HepG2 (cell line): ENCODE data around the gene ENTPD2. TPM values are rescaled to one million over a fixed set of nuclear protein-coding genes. Genes with fewer than 3 reads are reported as not detected.
A peak's percentile ranks its signal among the peaks of the same experiment; 100 is the strongest.

Experiments used
- ATAC-seq: fragments of 200-7000 bp; cut with Tn5 transposase; 3 replicates; pipeline ENCODE4 v1.9.1; 2020; ENCODE audit warnings: mild to moderate bottlenecking, moderate library complexity
- BruUV-seq: library from RNA; stranded (reverse); fragments of 400-500 nt; replicated peaks from 2 replicates; lab custom pipeline; 2021; lab: Mats Ljungman, UMichigan
- CTCF ChIA-PET: fragments of 300-600 bp; formaldehyde crosslinking; extraction: SDS; loops from one replicate; lab custom pipeline; 2021; ENCODE audit warnings: low total read pairs, inconsistent platforms, low intra/inter-chr PET ratio; lab: Yijun Ruan, JAX
- POLR2A ChIA-PET: fragments of 350-600 bp; sonication (Branson Sonifier 250); formaldehyde crosslinking; loops from one replicate; lab custom pipeline; 2020; ENCODE audit warnings: antibody characterized with exemption, inconsistent platforms; lab: Yijun Ruan, JAX
- DNase-seq: peaks from one replicate; pipeline ENCODE4 v3.0.0-alpha.2; 2015; ENCODE audit warnings: low spot score
- FAIRE-seq: peaks from 3 replicates; lab custom pipeline; 2011; peaks lifted over from hg19 to GRCh38; lab: Jason Lieb, UNC
- H2AFZ ChIP-seq: one replicate; pipeline ENCODE4 v1.6.1; 2011; ENCODE audit warnings: low read length, inconsistent platforms
- H3K27ac ChIP-seq: fragments of 300-600 bp; 3 replicates; pipeline ENCODE4 v1.8.0; 2011; ENCODE audit warnings: mixed run types, mild to moderate bottlenecking, mixed read lengths, low read length, inconsistent platforms; ENCODE audit not compliant: insufficient read depth; ENCODE audit errors: extremely low read length
- H3K27me3 ChIP-seq, 2 experiments: fragments of 200-600 bp in 1 of 2; 2 replicates in 1 of 2; 3 replicates in 1 of 2; pipeline versions ENCODE4 v1.6.0 to v1.8.0; 2011; ENCODE audit warnings: low read length in 2 of 2, mild to moderate bottlenecking in 2 of 2, moderate library complexity in 2 of 2, inconsistent platforms in 1 of 2; ENCODE audit not compliant: insufficient read depth in 2 of 2, control insufficient read depth in 1 of 2
- H3K36me3 ChIP-seq, 2 experiments: fragments of 200-600 bp in 1 of 2; replicated peaks in 1 of 2; 2 replicates in 1 of 2; 3 replicates in 1 of 2; pipeline versions ENCODE4 v1.5.1 to v1.8.0; 2011; ENCODE audit warnings: low read length in 2 of 2, inconsistent platforms in 1 of 2; ENCODE audit not compliant: insufficient read depth in 2 of 2, control insufficient read depth in 1 of 2
- H3K4me1 ChIP-seq: 2 replicates; pipeline ENCODE4 v1.5.1; 2012; ENCODE audit warnings: low read length, inconsistent platforms; ENCODE audit not compliant: insufficient read depth
- H3K4me2 ChIP-seq: 2 replicates; pipeline ENCODE4 v1.6.0; 2011; ENCODE audit warnings: low read depth, low read length, inconsistent platforms
- H3K4me3 ChIP-seq, 3 experiments: fragments of 200-600 bp in 1 of 3; sonication (generic), shearing (Covaris generic) in 1 of 3; replicated peaks in 1 of 3; 2 replicates each; pipeline ENCODE4 v1.5.1; 2011 to 2016; ENCODE audit warnings: low read length in 3 of 3, inconsistent platforms in 2 of 3, low read depth in 2 of 3, mild to moderate bottlenecking in 2 of 3, control low read depth in 1 of 3, mixed read lengths in 1 of 3; ENCODE audit not compliant: insufficient read depth in 1 of 3
- H3K79me2 ChIP-seq: one replicate; pipeline ENCODE4 v1.6.1; 2011; ENCODE audit warnings: low read length, inconsistent platforms; ENCODE audit not compliant: insufficient read depth
- H3K9ac ChIP-seq: 2 replicates; pipeline ENCODE4 v1.6.0; 2011; ENCODE audit warnings: mild to moderate bottlenecking, low read depth, low read length, inconsistent platforms; ENCODE audit not compliant: insufficient read depth
- H3K9me3 ChIP-seq: 2 replicates; pipeline ENCODE4 v1.5.1; 2012; ENCODE audit warnings: mild to moderate bottlenecking, low read length
- H4K20me1 ChIP-seq: 2 replicates; pipeline ENCODE4 v1.6.0; 2011; ENCODE audit warnings: inconsistent platforms, mild to moderate bottlenecking, low read length, moderate library complexity; ENCODE audit not compliant: insufficient read depth
- NFYC ChIP-seq: IDR thresholded peaks from 2 replicates; pipeline ENCODE4 v1.6.1; 2016; ENCODE audit warnings: missing genetic modification reagents, missing compliant biosample characterization
- RBFOX2 ChIP-seq: fragments of 200-400 bp; formaldehyde crosslinking; IDR thresholded peaks from 2 replicates; pipeline ENCODE4 v1.6.1; 2017; ENCODE audit warnings: low read depth, mild to moderate bottlenecking, low read length
- RXRA ChIP-seq: sonication (generic); formaldehyde crosslinking; IDR thresholded peaks from 2 replicates; pipeline ENCODE4 v1.5.1; 2020; ENCODE audit warnings: missing genetic modification reagents
- ZNF784 ChIP-seq: sonication (generic); formaldehyde crosslinking; IDR thresholded peaks from 2 replicates; pipeline ENCODE4 v1.5.1; 2020; ENCODE audit warnings: missing genetic modification reagents, mild to moderate bottlenecking, borderline replicate concordance
- WGBS: methylation state at CpG from one replicate; pipeline ENCODE4 v1.1.6; 2017; ENCODE audit warnings: low lambda C conversion rate; 5-methylcytosine and 5-hydroxymethylcytosine counted together
- in situ Hi-C: cut with HindIII; loops from 2 replicates; pipeline ENCODE4 v1.10.0; 2017; ENCODE audit warnings: low pct_unique_long_range_greater_than_20kb; ENCODE audit not compliant: extremely low pct_ligation_motif_present
- intact Hi-C: fragments of 100-400 bp; cut with micrococcal nuclease; formaldehyde crosslinking; loops from one replicate; pipeline ENCODE4 v1.10.0; 2022; ENCODE audit not compliant: unreplicated experiment
- polyA plus RNA-seq, 8 experiments: library from polyadenylated mRNA; depleted of rRNA in 3 of 8; stranded (reverse) in 7 of 8; unstranded in 1 of 8; fragments of >200 nt; fragmentation: Illumina TruSeq in 4 of 8; extraction: Trizol in 4 of 8; gene quantifications; 2 replicates each; pipeline versions ENCODE4 v1.2.1 to v1.2.3, GENCODE V29; 2011 to 2016; ENCODE audit warnings: low read depth in 4 of 8, missing spikeins in 1 of 8, mixed read lengths in 1 of 8; ENCODE audit not compliant: insufficient read depth in 1 of 8
- total RNA-seq, 5 experiments: library from RNA; depleted of rRNA; stranded (reverse); fragments of >200 nt; fragmentation: Illumina TruSeq; extraction: Trizol; gene quantifications; 2 replicates each; pipeline ENCODE4 v1.2.3, GENCODE V29; 2016; ENCODE audit warnings: low read depth in 1 of 5
- TF ChIP-seq, protein P1 (sequence below): fragments of 450-650 bp; IDR thresholded peaks from 2 replicates; pipeline ENCODE4 v1.6.1; 2016

ENTPD2 gene
- total and polyA plus RNA-seq, 2 of the 13 experiments (the other 11 are each of a cell fraction or from before 2014, with no cell fraction given), result 0.95 to 3.2 TPM

DNA sequence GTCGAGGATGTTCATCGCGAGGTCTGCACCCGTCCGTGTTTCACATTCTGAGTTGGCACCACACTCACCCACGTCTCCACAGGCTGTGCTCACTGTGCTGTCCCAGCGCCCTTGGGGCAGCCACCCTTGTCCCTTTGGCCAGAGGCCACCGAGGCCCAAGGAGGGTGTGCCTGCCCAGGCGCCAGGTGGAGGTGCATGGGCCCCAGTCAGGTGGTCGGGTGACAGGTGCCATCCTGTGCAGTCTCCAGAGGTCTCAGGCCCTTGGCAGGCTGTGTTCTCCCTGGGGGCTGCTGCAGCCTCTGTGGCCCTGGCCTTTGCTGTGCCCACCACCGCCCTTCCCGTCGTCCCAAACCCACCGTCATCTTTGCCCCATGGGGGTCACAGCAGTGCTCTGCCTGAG is 45.4 kb upstream of the ENTPD2 start:
- Histone ChIP-seq H3K4me3 (no peak overlapping the region), H4K20me1 (no peaks in the 10 kb centered on the region), H3K79me2 (no peaks in the 10 kb centered on the region), H3K9me3 (no peaks in the 10 kb centered on the region), H3K4me1 (no peaks in the 10 kb centered on the region), H3K9ac (no peak overlapping the region), H3K27ac (no peak overlapping the region), H3K36me3 (peaks cover 30 to 71% of the 10 kb centered on the region in 2 experiments), H3K4me2 (no peak overlapping the region), H2AFZ (no peak overlapping the region), H3K27me3 (no peaks in the 10 kb centered on the region)
- no TSS peak for BruUV-seq
- WGBS, result 96% methylated on average over 9 of the region's 14 CpGs
- ChIA-PET POLR2A (no interaction called here), CTCF (no interaction called here)
- intact Hi-C loops, result no loop called here
- no peak for DNase-seq
- in situ Hi-C loops, result no loop called here
- TF ChIP-seq RBFOX2 (0 out of 2 replicates have a peak, but pooled peaks have one; percentile 30), RXRA (CRISPR knock-in tag) (no peak)
- ATAC-seq, result no peak
- no peak for FAIRE-seq

DNA sequence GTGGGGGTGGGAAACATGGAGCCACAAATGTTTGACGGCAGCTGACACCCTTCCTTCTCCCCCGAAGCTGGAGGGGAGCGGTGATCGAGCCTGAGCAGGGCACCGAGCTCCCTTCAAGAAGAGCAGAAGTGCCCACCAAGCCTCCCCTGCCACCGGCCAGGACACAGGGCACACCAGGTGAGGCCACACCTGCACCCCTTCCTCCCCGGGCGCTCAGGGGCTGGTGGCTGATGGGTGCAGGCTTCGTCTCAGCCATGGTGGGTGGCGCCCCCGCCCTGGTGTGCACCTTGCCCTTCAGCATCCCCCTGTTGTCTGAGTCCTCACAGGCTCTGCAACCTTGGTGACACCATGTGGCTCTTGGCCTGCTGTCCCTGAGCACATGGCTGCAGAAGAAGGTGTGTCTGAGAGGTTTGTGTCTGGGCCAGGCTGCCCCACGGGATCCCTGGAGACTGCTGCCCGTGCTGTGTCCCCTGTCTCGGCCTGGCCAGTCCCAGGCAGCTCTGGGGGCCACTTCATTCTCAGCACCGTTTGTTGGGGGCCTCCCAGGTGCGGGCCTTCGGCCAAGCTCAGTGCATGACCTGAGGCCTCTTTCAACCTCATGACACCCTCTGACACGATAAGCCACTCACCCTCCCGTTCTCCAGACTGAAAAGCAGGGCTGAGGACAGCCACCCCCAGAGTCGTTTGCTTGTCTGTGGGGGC is 44.1 kb upstream of the ENTPD2 start:
- Histone ChIP-seq H3K79me2 (no peaks in the 10 kb centered on the region), H3K4me2 (no peak overlapping the region), H3K4me3 (no peak overlapping the region), H3K9ac (no peak overlapping the region), H3K4me1 (no peaks in the 10 kb centered on the region), H3K36me3 (peaks cover 21 to 60% of the 10 kb centered on the region in 2 experiments), H2AFZ (no peak overlapping the region), H3K27me3 (no peaks in the 10 kb centered on the region), H3K9me3 (no peaks in the 10 kb centered on the region), H4K20me1 (no peaks in the 10 kb centered on the region), H3K27ac (no peak overlapping the region)
- ATAC-seq, result no peak
- no TSS peak for BruUV-seq
- ChIA-PET CTCF (no interaction called here), POLR2A (interaction anchor here (1.1 kb wide), 1 partner anchor 14 kb away, joined by 3 read pairs; no protein-coding TSS in a partner anchor)
- in situ Hi-C loops (no loop called here), intact Hi-C loops (no loop called here)
- TF ChIP-seq NFYC (CRISPR knock-in tag) (no peak), ZNF784 (CRISPR knock-in tag) (no peak)
- TF ChIP-seq, protein P1, sequence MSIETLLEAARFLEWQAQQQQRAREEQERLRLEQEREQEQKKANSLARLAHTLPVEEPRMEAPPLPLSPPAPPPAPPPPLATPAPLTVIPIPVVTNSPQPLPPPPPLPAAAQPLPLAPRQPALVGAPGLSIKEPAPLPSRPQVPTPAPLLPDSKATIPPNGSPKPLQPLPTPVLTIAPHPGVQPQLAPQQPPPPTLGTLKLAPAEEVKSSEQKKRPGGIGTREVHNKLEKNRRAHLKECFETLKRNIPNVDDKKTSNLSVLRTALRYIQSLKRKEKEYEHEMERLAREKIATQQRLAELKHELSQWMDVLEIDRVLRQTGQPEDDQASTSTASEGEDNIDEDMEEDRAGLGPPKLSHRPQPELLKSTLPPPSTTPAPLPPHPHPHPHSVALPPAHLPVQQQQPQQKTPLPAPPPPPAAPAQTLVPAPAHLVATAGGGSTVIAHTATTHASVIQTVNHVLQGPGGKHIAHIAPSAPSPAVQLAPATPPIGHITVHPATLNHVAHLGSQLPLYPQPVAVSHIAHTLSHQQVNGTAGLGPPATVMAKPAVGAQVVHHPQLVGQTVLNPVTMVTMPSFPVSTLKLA, result 0 out of 2 replicates have a peak, but pooled peaks have one; percentile 14
- no peak for DNase-seq
- 94% methylated on average over 3 of the region's 20 CpGs for WGBS
- no peak for FAIRE-seq
